IMR-90 (cell line): Measurements from ENCODE around the gene IFIT2. TPM values are rescaled to one million over a fixed set of nuclear protein-coding genes. Genes with fewer than 3 reads are reported as not detected.

Experiments
- ATAC-seq: fragments of 200-7000 bp; cut with Tn5 transposase; 2 replicates; pipeline ENCODE4 v1.9.1; 2020; ENCODE audit warnings: low read depth, mild to moderate bottlenecking, moderate library complexity
- BruUV-seq: library from RNA; stranded (reverse); fragments of 400-500 nt; replicated peaks from 2 replicates; lab custom pipeline; 2021; lab: Mats Ljungman, UMichigan
- CTCF ChIA-PET: fragments of 300-600 bp; formaldehyde crosslinking; extraction: SDS; loops from one replicate; lab custom pipeline; 2021; ENCODE audit warnings: antibody characterized with exemption; lab: Yijun Ruan, JAX
- POLR2A ChIA-PET: fragments of 300-600 bp; sonication (Branson Sonifier 250); formaldehyde crosslinking; loops from one replicate; lab custom pipeline; 2022; ENCODE audit warnings: antibody characterized with exemption; ENCODE audit not compliant: unreplicated experiment; lab: Charles Lee
- DNase-seq: peaks from one replicate; pipeline ENCODE4 v3.0.0; 2013
- H2AFZ ChIP-seq: replicated peaks from 2 replicates; pipeline ENCODE3; 2013; ENCODE audit warnings: low read length, mild to moderate bottlenecking; ENCODE audit not compliant: poor library complexity
- H2AK5ac ChIP-seq: 2 replicates; pipeline ENCODE4 v1.6.1; 2013; ENCODE audit warnings: low read depth, low read length, inconsistent platforms
- H2AK9ac ChIP-seq: replicated peaks from 2 replicates; pipeline ENCODE3; 2013; ENCODE audit warnings: mild to moderate bottlenecking, low read depth, low read length, moderate library complexity; ENCODE audit not compliant: poor library complexity
- H2BK120ac ChIP-seq: 2 replicates; pipeline ENCODE4 v1.6.1; 2013; ENCODE audit warnings: low read depth, low read length, inconsistent platforms
- H2BK15ac ChIP-seq: 3 replicates; pipeline ENCODE4 v1.6.1; 2013; ENCODE audit warnings: low read depth, low read length, inconsistent platforms
- H2BK20ac ChIP-seq: 2 replicates; pipeline ENCODE4 v1.6.1; 2013; ENCODE audit warnings: low read depth, mild to moderate bottlenecking, inconsistent platforms, low read length, moderate library complexity
- H2BK5ac ChIP-seq: 2 replicates; pipeline ENCODE4 v1.6.1; 2013; ENCODE audit warnings: mild to moderate bottlenecking, low read depth, low read length, inconsistent platforms; ENCODE audit not compliant: poor library complexity, severe bottlenecking
- H3K14ac ChIP-seq: replicated peaks from 2 replicates; pipeline ENCODE4 v1.6.1; 2013; ENCODE audit warnings: low read depth, low read length, inconsistent platforms
- H3K18ac ChIP-seq: 2 replicates; pipeline ENCODE4 v1.6.1; 2013; ENCODE audit warnings: low read depth, low read length, control low read depth
- H3K23ac ChIP-seq: 2 replicates; pipeline ENCODE4 v1.6.1; 2013; ENCODE audit warnings: low read depth, low read length, inconsistent platforms
- H3K27ac ChIP-seq: 2 replicates; pipeline ENCODE4 v1.5.1; 2013; ENCODE audit warnings: mild to moderate bottlenecking, control low read depth, low read length; ENCODE audit not compliant: insufficient read depth
- H3K27me3 ChIP-seq: 2 replicates; pipeline ENCODE4 v1.6.1; 2013; ENCODE audit warnings: low read length; ENCODE audit not compliant: control insufficient read depth, insufficient read depth
- H3K36me3 ChIP-seq: 2 replicates; pipeline ENCODE4 v1.6.1; 2013; ENCODE audit warnings: low read length, mixed read lengths; ENCODE audit not compliant: control insufficient read depth, insufficient read depth
- H3K4ac ChIP-seq: 2 replicates; pipeline ENCODE4 v1.6.1; 2013; ENCODE audit warnings: low read depth, low read length, inconsistent platforms
- H3K4me1 ChIP-seq: 2 replicates; pipeline ENCODE4 v1.6.1; 2013; ENCODE audit warnings: low read length, mixed read lengths; ENCODE audit not compliant: control insufficient read depth, insufficient read depth
- H3K4me2 ChIP-seq: 2 replicates; pipeline ENCODE4 v1.6.1; 2013; ENCODE audit warnings: low read depth, mild to moderate bottlenecking, control low read depth, low read length, moderate library complexity
- H3K4me3 ChIP-seq: 2 replicates; pipeline ENCODE4 v1.5.1; 2013; ENCODE audit warnings: low read depth, mild to moderate bottlenecking, control low read depth, low read length, moderate library complexity; ENCODE audit not compliant: insufficient read depth
- H3K56ac ChIP-seq: 2 replicates; pipeline ENCODE4 v1.6.1; 2013; ENCODE audit warnings: low read length, inconsistent platforms; ENCODE audit not compliant: insufficient read depth; ENCODE audit errors: extremely low read depth
- H3K79me1 ChIP-seq, 2 experiments: 2 replicates each; pipeline ENCODE4 v1.6.1; 2013; ENCODE audit warnings: low read length in 2 of 2, inconsistent platforms in 1 of 2, low read depth in 1 of 2
- H3K9ac ChIP-seq: 2 replicates; pipeline ENCODE4 v1.6.1; 2013; ENCODE audit warnings: low read depth, low read length, control low read depth
- H3K9me1 ChIP-seq: 2 replicates; pipeline ENCODE4 v1.6.1; 2013; ENCODE audit warnings: low read length, inconsistent platforms; ENCODE audit not compliant: insufficient read depth
- H3K9me3 ChIP-seq: 2 replicates; pipeline ENCODE4 v1.6.1; 2013; ENCODE audit warnings: low read length; ENCODE audit not compliant: control insufficient read depth, insufficient read depth
- H4K20me1 ChIP-seq: 2 replicates; pipeline ENCODE4 v1.6.1; 2013; ENCODE audit warnings: low read length, inconsistent platforms; ENCODE audit not compliant: insufficient read depth
- H4K5ac ChIP-seq: 2 replicates; pipeline ENCODE4 v1.6.1; 2013; ENCODE audit warnings: mild to moderate bottlenecking, low read depth, low read length, control low read depth
- H4K8ac ChIP-seq, 2 experiments: 2 replicates each; pipeline ENCODE4 v1.6.1; 2013; ENCODE audit warnings: low read depth in 2 of 2, low read length in 2 of 2, control low read depth in 1 of 2, inconsistent platforms in 1 of 2
- H4K91ac ChIP-seq: 2 replicates; pipeline ENCODE4 v1.6.1; 2013; ENCODE audit warnings: low read depth, low read length, inconsistent platforms; ENCODE audit not compliant: insufficient read depth
- MAZ ChIP-seq: IDR thresholded peaks from 2 replicates; pipeline ENCODE4 v1.6.1; 2012; ENCODE audit warnings: low read depth, mild to moderate bottlenecking, low read length, improper control_type of control experiment, moderate library complexity, borderline replicate concordance
- WGBS, 2 experiments: methylation state at CpG; one replicate each; pipeline versions ENCODE4 v1.1.5 to v1.1.7; 2013; ENCODE audit warnings: missing lambda C conversion rate in 2 of 2; ENCODE audit not compliant: insufficient read length in 1 of 2; ENCODE audit errors: extremely low coverage in 2 of 2; 5-methylcytosine and 5-hydroxymethylcytosine counted together
- dilution Hi-C: fragments of 300-500 bp; cut with HindIII; formaldehyde crosslinking; loops from one replicate; pipeline ENCODE4 v1.14.3; 2018; ENCODE audit warnings: low sequenced_read_pairs; ENCODE audit not compliant: unreplicated experiment
- in situ Hi-C: fragments of 300-500 bp; cut with MboI; formaldehyde crosslinking; loops from 3 replicates; pipeline ENCODE4 v1.14.3; 2019; ENCODE audit warnings: low sequenced_read_pairs, inconsistent platforms, mixed read lengths
- intact Hi-C: fragments of 100-400 bp; cut with micrococcal nuclease; formaldehyde crosslinking; loops from 2 replicates; pipeline ENCODE4 v1.10.0; 2022
- polyA plus RNA-seq, 3 experiments: library from polyadenylated mRNA; depleted of rRNA; stranded (reverse); fragments of >200 nt; gene quantifications; 2 replicates each; pipeline ENCODE4 v1.2.3, GENCODE V29; 2012; ENCODE audit warnings: low replicate concordance in 1 of 3
- total RNA-seq: library from RNA; depleted of rRNA; stranded (reverse); fragments of >200 nt; gene quantifications from 2 replicates; pipeline ENCODE4 v1.2.3, GENCODE V29; 2012

IFIT2 gene
- total and polyA plus RNA-seq, 2 of the 4 experiments (the other 2 are of a cell fraction): 1.1 to 2.2 TPM

GRCh38 chr10:89308736-89309135 is 6.9 kb downstream of the IFIT2 start:
- H2BK15ac ChIP-seq: no peak overlapping the region
- H3K18ac ChIP-seq: no peak overlapping the region
- H3K36me3 ChIP-seq: no peaks in the 10 kb centered on the region; the same call in 1 of the 2 replicates
- H2AK5ac ChIP-seq: no peak overlapping the region
- H2BK20ac ChIP-seq: no peak overlapping the region
- H3K14ac ChIP-seq: no peak overlapping the region
- no peak overlapping the region for H4K5ac ChIP-seq
- H2AFZ ChIP-seq: no peak overlapping the region
- no peak for DNase-seq
- intact Hi-C loops: no loop called here
- ChIA-PET POLR2A (no interaction called here), CTCF (no interaction called here)
- H2BK5ac ChIP-seq: no peak overlapping the region
- H4K91ac ChIP-seq: no peak overlapping the region
- H4K8ac ChIP-seq: no peak overlapping the region
- no CpG with 5 or more reads among the region's 4 CpGs for WGBS, 2 experiments
- dilution Hi-C loops: no loop called here
- H3K56ac ChIP-seq: no peak overlapping the region
- H3K9me1 ChIP-seq: no peaks in the 10 kb centered on the region
- no TSS peak for BruUV-seq
- no peak overlapping the region for H2AK9ac ChIP-seq
- ATAC-seq: no peak
- H3K4me1 ChIP-seq: peaks cover 3% of the 10 kb centered on the region; the same call in 1 of the 2 replicates
- no peaks in the 10 kb centered on the region for H3K79me1 ChIP-seq
- no peak overlapping the region for H3K4ac ChIP-seq
- no peaks in the 10 kb centered on the region for H4K20me1 ChIP-seq
- H3K4me2 ChIP-seq: no peak overlapping the region
- in situ Hi-C loops: no loop called here
- no peak overlapping the region for H3K4me3 ChIP-seq
- H3K9ac ChIP-seq: no peak overlapping the region
- TF ChIP-seq MAZ: no peak
- H3K9me3 ChIP-seq: no peaks in the 10 kb centered on the region
- no peak overlapping the region for H3K27ac ChIP-seq
- H2BK120ac ChIP-seq: no peak overlapping the region
- no peak overlapping the region for H3K23ac ChIP-seq
- no peaks in the 10 kb centered on the region for H3K27me3 ChIP-seq
